Tibial nerve (tissue), 4 donors: ENCODE results near the gene RUNX2. TPM values are rescaled to one million over a fixed set of nuclear protein-coding genes. Genes with fewer than 3 reads are reported as not detected.
A peak's percentile ranks its signal among the peaks of the same experiment; 100 is the strongest.

Experiments used
- DNase-seq, 2 donors: peaks; one replicate each; pipeline ENCODE4 v3.0.0-alpha.2; 2019; ENCODE audit warnings: low spot score in 2 of 2
- H3K27ac ChIP-seq, 4 donors: fragments of 200-600 bp; sonication (generic) in 3 of 4; one replicate each; pipeline ENCODE4 v1.5.1; 2017 to 2019; ENCODE audit warnings: mild to moderate bottlenecking in 1 of 4
- H3K27me3 ChIP-seq, 2 donors: fragments of 200-600 bp; sonication (generic) in 1 of 2; one replicate each; pipeline versions ENCODE4 v1.5.1 to v1.6.0; 2017 to 2019
- H3K36me3 ChIP-seq, 3 donors: fragments of 200-600 bp; sonication (generic); one replicate each; pipeline ENCODE4 v1.5.1; 2018 to 2019
- H3K4me1 ChIP-seq, 4 donors: fragments of 200-600 bp; sonication (generic) in 3 of 4; one replicate each; pipeline ENCODE4 v1.5.1; 2017 to 2019
- H3K4me3 ChIP-seq, 4 donors: fragments of 200-600 bp; sonication (generic) in 3 of 4; one replicate each; pipeline ENCODE4 v1.5.1; 2017 to 2019; ENCODE audit warnings: mild to moderate bottlenecking in 1 of 4, moderate library complexity in 1 of 4
- H3K9me3 ChIP-seq, 4 donors: fragments of 200-600 bp; sonication (generic) in 3 of 4; one replicate each; pipeline ENCODE4 v1.5.1; 2017 to 2019
- EP300 ChIP-seq, 2 donors: sonication (generic); formaldehyde crosslinking; IDR thresholded peaks; one replicate each; pipeline ENCODE4 v1.6.1; 2017; ENCODE audit warnings: antibody characterized with exemption in 2 of 2, mild to moderate bottlenecking in 1 of 2
- POLR2A ChIP-seq, 2 donors: fragments of 450-650 bp; IDR thresholded peaks; one replicate each; pipeline ENCODE4 v1.6.1; 2017; ENCODE audit warnings: antibody characterized with exemption in 2 of 2, mild to moderate bottlenecking in 2 of 2, moderate library complexity in 2 of 2
- WGBS, 2 donors: methylation state at CpG; one replicate each; pipeline ENCODE4 v1.1.5; 2018; 5-methylcytosine and 5-hydroxymethylcytosine counted together
- total RNA-seq, 4 donors: library from RNA; depleted of rRNA; stranded (reverse); fragments of >200 nt; gene quantifications; one replicate each; pipeline ENCODE4 v1.1.0, GENCODE V29; 2016
- TF ChIP-seq, protein P1 (sequence below), 5 experiments: fragments of 200-600 bp in 3 of 5; fragments of 450-650 bp in 2 of 5; sonication (generic) in 3 of 5; IDR thresholded peaks; one replicate each; pipeline ENCODE4 v1.5.1; 2016 to 2019; ENCODE audit warnings: antibody characterized with exemption in 5 of 5, mild to moderate bottlenecking in 3 of 5, moderate library complexity in 2 of 5

The RUNX2 gene
- total RNA-seq, 4 donors from 2014 or later, result 6.3 to 12.3 (median 7.8) TPM

DNA sequence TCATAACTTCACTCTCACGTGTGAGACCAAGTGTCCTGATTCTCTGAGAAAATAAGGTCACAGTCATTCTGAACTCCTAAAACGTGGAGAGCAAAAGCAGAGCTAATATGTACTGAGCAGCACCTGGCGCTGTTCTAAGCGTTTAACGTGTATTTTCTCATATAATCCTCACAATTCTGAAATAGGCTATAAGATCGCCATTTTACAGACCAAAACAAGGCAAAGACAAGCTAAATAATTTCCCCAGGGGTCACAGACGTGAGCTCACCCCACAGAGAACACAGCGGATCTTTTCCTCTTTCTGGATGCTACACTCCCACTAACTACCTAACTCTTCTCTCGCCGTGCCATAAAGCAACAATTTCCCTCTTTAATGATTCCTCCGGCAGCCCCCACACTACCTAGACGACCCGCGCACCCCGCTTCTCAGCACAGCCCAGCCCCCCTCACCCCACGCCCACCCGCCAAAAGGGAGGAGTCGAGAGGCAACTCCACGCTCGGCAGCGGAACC lies 49.0 kb downstream of the RUNX2 start:
- WGBS, 2 donors, result 0 to 1% methylated on average over 21 of the region's 21 CpGs
- peak overlapping the region; percentile 96 to 100 (median 98) for H3K27ac ChIP-seq
- H3K4me3 ChIP-seq, result peak overlapping the region; percentile 81 to 95 (median 90)
- no peaks in the 10 kb centered on the region for H3K27me3 ChIP-seq
- no peaks in the 10 kb centered on the region for H3K9me3 ChIP-seq
- peak; percentile 49 to 72 for DNase-seq
- no peaks in the 10 kb centered on the region for H3K36me3 ChIP-seq
- peaks cover 0 to 25% (median 4%) of the 10 kb centered on the region in 4 donors for H3K4me1 ChIP-seq
- TF ChIP-seq POLR2A (IDR thresholded peaks at IDR 0.05) (peak in 1 of 2 donors; percentile 9), EP300 (IDR thresholded peaks at IDR 0.05) (no peak)
- TF ChIP-seq, protein P1, sequence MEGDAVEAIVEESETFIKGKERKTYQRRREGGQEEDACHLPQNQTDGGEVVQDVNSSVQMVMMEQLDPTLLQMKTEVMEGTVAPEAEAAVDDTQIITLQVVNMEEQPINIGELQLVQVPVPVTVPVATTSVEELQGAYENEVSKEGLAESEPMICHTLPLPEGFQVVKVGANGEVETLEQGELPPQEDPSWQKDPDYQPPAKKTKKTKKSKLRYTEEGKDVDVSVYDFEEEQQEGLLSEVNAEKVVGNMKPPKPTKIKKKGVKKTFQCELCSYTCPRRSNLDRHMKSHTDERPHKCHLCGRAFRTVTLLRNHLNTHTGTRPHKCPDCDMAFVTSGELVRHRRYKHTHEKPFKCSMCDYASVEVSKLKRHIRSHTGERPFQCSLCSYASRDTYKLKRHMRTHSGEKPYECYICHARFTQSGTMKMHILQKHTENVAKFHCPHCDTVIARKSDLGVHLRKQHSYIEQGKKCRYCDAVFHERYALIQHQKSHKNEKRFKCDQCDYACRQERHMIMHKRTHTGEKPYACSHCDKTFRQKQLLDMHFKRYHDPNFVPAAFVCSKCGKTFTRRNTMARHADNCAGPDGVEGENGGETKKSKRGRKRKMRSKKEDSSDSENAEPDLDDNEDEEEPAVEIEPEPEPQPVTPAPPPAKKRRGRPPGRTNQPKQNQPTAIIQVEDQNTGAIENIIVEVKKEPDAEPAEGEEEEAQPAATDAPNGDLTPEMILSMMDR (IDR thresholded peaks at IDR 0.05), result no peak

DNA sequence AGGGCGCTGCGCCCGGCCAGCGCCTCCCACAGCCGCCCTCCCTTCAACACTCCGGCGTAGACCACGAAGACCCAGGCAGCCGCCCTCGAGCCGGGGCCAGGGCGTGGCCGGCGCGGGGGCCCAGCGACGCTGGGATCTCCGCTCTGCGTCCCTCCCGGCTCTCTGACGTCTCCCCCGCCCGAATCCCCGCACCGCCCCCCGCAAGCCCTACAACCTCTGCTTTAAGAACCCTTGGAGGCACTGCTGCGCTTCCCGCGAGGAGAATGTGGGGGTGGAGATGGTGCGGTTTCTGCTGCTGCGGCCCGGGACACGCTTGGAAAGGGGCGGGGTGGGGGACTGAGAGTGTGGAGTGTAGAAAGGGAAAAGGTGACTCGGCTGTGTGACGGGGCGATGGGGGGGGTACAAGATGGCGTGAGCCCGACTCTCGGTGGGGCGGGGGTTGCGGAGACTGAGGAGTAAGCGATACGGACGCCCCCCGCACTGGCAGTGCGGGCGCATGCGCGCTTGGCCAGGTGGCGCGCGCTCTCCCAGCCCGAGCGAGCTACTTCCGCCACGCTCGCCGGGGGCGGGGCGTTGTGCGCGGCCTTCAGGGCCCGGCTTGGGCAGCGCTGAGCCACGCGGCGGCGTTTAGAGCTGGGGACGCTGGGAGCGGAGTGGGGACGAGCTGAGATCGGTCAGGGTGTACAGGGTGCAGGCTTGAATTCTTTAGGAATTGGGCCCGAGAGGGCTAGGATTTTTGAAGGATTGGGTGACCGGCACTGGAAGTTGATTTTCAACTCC lies 49.6 kb downstream of the RUNX2 start, which contains the start of gene SUPT3H:
SUPT3H (minus strand) TSS at position 381 of the 780 bp plus-strand sequence.
- DNase-seq, result peak; percentile 76 to 82
- Histone ChIP-seq H3K36me3 (no peaks in the 10 kb centered on the region), H3K9me3 (no peaks in the 10 kb centered on the region), H3K4me3 (peak within 1 kb of the TSS; percentile 81 to 95 (median 90)), H3K27me3 (no peaks in the 10 kb centered on the region), H3K27ac (peak within 1 kb of the TSS; percentile 96 to 100 (median 98)), H3K4me1 (peaks cover 0 to 25% (median 4%) of the 10 kb centered on the region in 4 donors)
- 0 to 1% methylated on average over 63 to 72 of the region's 75 CpGs for WGBS, 2 donors
- TF ChIP-seq, protein P1 (IDR thresholded peaks at IDR 0.05), result peak in 4 of 5 experiments; percentile 18 to 50 (median 42)
- TF ChIP-seq POLR2A (IDR thresholded peaks at IDR 0.05), result peak; percentile 72 to 82
- TF ChIP-seq EP300 (IDR thresholded peaks at IDR 0.05), result peak in 1 of 2 donors; percentile 89

DNA sequence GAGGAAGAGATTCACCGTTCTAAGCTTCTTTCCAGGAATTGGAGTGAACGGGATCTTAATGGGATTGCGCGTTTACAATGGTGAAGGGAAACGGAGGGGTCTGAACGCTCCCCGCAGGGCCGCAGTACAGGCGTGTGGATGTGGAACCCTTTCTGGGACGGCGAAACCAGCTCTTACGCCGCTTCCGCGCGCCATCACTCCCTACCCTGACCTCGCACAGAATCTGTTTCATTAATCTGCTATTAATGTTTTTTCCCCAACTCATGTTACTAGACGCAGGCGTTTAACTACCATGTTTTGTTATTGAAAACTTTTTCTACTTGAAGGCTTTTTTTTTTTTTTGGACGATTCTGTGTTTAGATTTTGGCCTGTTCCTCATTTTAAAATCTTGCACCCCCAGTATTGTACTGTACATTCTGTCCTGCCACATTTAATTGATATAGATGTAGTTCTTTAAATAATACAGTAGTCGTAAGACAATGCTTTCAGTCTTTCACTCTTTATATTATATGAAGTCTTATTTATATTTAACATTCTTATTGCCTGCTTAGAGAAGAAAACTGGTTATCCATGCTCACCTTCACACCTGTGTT lies 50.3 kb downstream of the RUNX2 start:
- TF ChIP-seq, protein P1 (IDR thresholded peaks at IDR 0.05), result peak in 1 of 5 experiments; percentile 0
- no peak for TF ChIP-seq POLR2A (IDR thresholded peaks at IDR 0.05)
- H3K36me3 ChIP-seq, result no peaks in the 10 kb centered on the region
- H3K4me1 ChIP-seq, result peaks cover 0 to 25% (median 4%) of the 10 kb centered on the region in 4 donors
- H3K27ac ChIP-seq, result peak overlapping the region; percentile 96 to 100 (median 98)
- H3K9me3 ChIP-seq, result no peaks in the 10 kb centered on the region
- no peaks in the 10 kb centered on the region for H3K27me3 ChIP-seq
- peak overlapping the region; percentile 81 to 95 (median 90) for H3K4me3 ChIP-seq
- no peak for DNase-seq
- WGBS, 2 donors, result 0 to 2% methylated on average over 19 to 21 of the region's 21 CpGs

DNA sequence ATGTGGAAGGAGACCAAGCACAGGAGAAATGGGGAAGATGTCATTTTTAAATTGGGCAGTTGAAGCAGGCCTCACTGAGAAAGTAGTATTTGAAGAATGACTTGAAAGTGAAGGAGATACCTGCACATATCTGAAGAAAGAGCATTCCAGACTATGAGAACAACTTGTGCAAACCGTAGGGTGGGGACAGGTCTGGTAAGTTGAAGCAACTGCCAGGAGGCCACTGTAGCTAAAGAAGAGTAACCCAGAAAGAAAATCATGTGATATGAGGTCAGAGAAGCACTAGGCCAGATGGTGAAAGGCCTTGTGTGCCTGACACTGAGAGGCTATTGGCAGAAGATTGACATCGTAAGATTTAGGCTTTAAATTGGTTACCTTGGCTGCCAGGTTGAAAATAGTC lies 54.3 kb downstream of the RUNX2 start:
- no peaks in the 10 kb centered on the region for H3K9me3 ChIP-seq
- H3K27ac ChIP-seq, result no peak overlapping the region
- no peak for DNase-seq
- no peak overlapping the region for H3K4me3 ChIP-seq
- 92 to 94% methylated on average over 2 of the region's 2 CpGs for WGBS, 2 donors
- H3K27me3 ChIP-seq, result no peaks in the 10 kb centered on the region
- H3K36me3 ChIP-seq, result no peaks in the 10 kb centered on the region
- peaks cover 0 to 9% (median 3%) of the 10 kb centered on the region in 4 donors for H3K4me1 ChIP-seq
- no peak for TF ChIP-seq EP300 (IDR thresholded peaks at IDR 0.05)
- TF ChIP-seq, protein P1 (IDR thresholded peaks at IDR 0.05), result no peak
- TF ChIP-seq POLR2A (IDR thresholded peaks at IDR 0.05), result no peak

DNA sequence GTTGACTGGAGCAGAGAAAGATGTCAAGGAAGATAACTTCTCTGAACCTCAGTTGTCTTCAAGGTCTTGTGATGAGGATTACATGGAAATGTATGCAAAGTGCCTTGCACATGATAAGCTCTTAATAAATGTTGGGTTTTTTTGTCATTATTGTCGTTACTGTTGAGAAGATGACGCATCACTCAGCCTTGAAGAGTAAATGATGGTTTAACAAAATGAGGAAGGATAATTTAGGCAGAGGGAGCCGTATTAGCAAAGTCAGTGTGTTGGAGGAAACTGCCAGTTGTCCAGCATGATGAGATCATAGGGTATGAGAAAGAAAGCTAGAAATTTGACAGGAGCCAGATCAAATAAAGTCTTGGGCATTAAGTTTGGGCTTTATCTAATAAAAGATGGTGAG lies 58.4 kb downstream of the RUNX2 start:
- no peaks in the 10 kb centered on the region for H3K4me1 ChIP-seq
- WGBS, 2 donors, result 81 to 83% methylated on average over 3 of the region's 3 CpGs
- DNase-seq, result no peak
- no peaks in the 10 kb centered on the region for H3K9me3 ChIP-seq
- H3K36me3 ChIP-seq, result no peaks in the 10 kb centered on the region
- no peak overlapping the region for H3K4me3 ChIP-seq
- no peak overlapping the region for H3K27ac ChIP-seq
- TF ChIP-seq POLR2A (IDR thresholded peaks at IDR 0.05) (no peak), EP300 (IDR thresholded peaks at IDR 0.05) (no peak)
- TF ChIP-seq, protein P1 (IDR thresholded peaks at IDR 0.05), result no peak
- no peaks in the 10 kb centered on the region for H3K27me3 ChIP-seq
